HG03457 (cell line): Measurements from ENCODE around the gene PCBP3.
"Not testable (repeated sequence)": the region's sequence is repeated elsewhere in the genome, so short reads cannot be mapped to it uniquely, and the experiment has no call there.

Experiments used
- ATAC-seq: cut with Tn5 transposase; IDR thresholded peaks from one replicate; pipeline ENCODE4 v1.9.1; 2021; ENCODE audit warnings: moderate number of reproducible peaks; ENCODE audit not compliant: unreplicated experiment

PCBP3 gene

GRCh38 chr21:45939521-45940045, 296.1 kb downstream of the PCBP3 start:
- ATAC-seq: no peak

GRCh38 chr21:45940091-45940490, 296.6 kb downstream of the PCBP3 start:
- ATAC-seq: no peak

- ATAC-seq: no peak
These were observed 297.3 kb downstream of the PCBP3 start for GRCh38 chr21:45940621-45941337.

- no peak for ATAC-seq
These were observed 297.8 kb downstream of the PCBP3 start for GRCh38 chr21:45941338-45941710.

- ATAC-seq: no peak
These were observed 298.4 kb downstream of the PCBP3 start for GRCh38 chr21:45941717-45942546.

DNA sequence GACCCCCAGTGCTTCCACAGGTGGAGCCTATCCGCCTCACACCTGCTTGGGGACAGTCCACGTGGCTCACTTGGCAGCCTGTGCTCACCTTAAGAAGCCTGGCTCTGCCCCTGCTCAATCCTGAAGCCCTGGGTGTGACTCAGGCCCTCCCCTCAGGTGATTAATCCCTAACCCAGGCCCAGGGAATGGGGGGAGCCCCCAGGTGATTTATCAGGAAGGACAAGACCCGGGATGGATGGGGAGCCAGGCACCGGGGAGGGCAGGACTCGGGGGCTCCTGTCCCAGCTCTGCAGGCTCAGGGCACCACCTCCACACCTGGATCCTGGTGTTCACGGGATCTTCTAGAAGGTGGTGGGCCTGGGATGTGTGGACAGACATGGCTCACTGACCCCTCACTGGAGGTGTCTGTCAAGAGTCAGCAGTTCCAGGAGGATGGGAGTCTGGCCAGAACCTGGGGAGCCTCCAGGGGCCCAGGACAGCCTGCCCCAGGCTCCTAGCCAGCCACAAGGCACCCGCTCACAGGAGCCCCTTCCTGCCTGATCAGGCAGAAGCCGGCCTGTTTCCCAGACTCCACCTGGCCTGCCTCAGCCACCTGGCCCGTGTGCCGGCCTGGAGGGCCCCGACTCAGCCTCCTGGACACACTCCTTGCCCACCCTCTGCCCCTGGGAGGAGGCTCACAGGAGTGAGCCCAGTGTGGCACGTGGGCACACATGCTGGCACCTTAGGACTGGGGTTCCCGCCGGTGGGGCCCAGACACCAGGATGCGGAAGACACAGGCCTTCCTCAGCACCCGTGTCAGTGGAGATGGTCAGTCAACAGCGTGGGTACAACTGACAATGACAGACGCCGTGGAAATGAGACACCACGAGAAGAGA, 299.5 kb downstream of the PCBP3 start:
- ATAC-seq: no peak

DNA sequence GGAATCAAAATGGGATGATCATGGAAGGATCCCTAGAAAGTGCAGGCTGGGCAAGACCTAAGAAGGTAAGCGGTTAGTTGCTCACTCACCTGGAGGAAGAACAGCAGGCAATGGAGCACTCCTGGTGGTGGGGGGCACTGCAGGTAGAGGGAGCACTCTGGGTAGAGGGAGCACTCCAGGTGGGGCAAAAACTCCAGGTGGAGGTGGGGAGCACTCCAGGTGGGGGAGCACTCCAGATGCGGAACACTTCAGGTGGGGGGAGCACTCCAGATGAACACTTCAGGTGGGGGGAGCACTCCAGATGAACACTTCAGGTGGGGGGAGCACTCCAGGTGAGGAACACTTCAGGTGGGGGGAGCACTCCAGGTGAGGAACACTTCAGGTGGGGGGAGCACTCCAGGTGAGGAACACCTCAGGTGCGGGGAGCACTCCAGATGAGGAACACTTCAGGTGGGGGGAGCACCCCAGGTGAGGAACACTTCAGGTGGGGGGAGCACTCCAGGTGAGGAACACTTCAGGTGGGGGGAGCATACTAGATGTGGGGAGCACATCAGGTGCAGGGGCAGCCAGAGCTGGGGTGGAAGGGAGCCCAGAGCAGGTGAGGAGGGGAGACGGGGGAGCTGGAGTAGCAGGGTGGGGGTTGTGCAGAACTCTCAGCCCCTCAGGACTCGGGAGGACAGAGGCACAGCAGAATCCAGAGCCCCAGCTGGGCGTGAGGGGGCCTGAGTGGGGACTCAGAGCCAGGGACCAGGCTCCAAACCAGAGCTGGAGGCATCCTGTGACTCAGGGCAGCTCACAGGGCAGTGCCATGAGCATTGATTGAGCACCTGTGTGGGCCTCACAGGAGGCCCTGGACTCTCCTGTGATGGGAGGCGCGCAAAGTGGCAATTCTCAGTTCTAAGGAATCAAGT, 300.4 kb downstream of the PCBP3 start:
- no peak for ATAC-seq

DNA sequence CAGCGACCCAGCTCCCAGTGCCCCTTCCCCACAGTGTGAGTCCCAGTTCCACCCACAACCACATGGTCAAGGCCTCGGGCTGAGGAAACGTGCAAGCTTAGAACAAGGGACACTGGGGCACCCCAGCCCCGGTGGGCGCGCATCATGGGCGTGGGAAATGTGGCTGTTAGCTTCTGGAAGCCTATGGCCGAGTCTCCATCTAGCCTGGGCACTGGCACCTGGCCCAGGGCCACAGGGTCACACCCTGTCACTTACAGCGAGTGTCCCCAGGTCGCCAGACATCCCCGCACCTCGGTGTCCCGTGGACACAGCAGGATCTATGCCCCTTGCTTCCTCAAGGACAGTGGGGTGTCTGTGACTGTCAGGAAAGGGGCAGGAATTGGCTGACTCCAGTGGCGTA, 301.1 kb downstream of the PCBP3 start:
- no peak for ATAC-seq

DNA sequence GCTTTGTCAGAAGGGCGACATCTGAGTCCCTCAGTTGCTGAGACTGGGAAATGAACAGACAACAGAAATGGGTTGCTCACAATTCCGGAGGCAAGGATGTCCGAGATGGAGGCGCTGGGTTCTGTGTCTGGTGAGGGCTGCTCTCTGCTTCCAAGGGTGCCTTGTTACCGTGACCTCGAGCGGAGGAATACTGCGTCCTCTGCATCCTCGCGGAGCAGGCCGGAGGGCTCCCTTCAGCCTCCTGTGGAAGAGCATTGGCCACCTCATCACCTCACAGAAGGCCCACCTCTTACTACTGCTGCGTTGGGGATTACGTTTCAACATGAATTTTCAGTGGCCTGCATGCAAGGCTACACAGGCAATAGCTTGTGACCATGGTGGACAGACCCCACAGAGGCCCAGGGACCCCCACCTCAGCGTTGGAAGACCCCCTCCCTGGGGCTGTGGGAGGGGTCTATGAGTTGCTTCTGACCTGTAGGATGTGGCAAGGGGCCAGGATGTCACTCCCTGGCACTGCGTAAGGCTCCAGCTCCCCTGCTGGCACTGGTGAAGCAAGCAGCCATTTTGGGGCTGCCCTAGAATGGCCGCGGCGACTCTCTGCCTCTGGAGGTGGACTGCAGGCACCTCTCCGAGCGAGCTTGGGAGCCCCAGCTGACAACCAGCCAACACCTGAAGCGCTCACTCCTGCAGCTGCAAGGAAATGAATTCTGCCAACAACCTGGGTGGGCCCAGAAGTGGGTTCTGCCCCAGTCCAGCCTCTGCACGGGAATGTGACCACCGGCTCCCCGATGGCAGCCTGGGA, 301.7 kb downstream of the PCBP3 start:
- ATAC-seq: no peak

DNA sequence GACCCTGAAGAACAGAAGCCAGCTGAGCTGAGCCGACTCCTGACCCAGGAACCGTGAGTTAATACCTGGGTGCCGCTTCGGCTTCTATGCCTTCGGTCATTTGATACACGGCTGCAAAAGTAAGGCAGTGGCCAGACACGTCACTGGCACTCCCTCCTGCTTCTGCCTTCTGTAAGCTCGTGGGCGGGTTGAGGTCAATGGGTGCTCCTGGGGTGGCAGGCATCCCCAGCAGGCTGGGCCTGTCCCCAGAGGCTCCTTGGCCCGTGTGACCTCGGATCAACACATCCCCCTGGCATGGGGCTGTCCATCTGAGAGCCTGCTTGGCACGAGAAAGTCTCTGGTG, 302.3 kb downstream of the PCBP3 start:
- ATAC-seq: no peak

- ATAC-seq: no peak
These were observed 303.8 kb downstream of the PCBP3 start for GRCh38 chr21:45947296-45947695.

DNA sequence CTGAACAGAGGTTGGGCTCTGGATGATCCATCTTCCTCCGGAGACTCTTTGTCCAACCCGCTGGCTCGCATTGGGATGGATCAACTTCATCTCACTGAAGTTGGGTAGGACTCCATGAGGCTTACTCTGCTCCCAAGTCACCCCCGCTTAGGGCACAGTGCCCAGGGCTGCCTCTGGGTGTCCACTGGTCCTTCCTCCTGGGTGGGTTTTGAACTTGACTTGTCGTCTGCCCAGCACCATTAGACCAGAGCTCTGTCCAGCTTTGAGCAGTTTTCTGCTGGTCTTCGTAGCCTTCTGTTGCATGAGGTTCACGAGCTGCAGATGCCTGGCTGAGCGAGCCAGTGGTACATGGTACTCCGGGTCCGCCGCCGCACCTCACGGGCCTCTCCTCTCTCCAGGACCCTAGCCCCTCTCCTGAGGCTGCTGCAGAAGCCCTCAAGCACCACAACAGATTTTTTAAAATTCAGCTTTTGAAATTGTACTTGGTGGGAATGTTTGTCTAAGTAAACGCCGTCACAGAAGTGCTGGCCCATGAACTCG, 304.3 kb downstream of the PCBP3 start:
- ATAC-seq: no peak

- ATAC-seq: no peak
These were observed 305.1 kb downstream of the PCBP3 start for GRCh38 chr21:45948576-45949141.

GRCh38 chr21:45949928-45950739, 306.6 kb downstream of the PCBP3 start:
- no peak for ATAC-seq

- ATAC-seq: no peak
These were observed 307.4 kb downstream of the PCBP3 start for GRCh38 chr21:45950740-45951515.

DNA sequence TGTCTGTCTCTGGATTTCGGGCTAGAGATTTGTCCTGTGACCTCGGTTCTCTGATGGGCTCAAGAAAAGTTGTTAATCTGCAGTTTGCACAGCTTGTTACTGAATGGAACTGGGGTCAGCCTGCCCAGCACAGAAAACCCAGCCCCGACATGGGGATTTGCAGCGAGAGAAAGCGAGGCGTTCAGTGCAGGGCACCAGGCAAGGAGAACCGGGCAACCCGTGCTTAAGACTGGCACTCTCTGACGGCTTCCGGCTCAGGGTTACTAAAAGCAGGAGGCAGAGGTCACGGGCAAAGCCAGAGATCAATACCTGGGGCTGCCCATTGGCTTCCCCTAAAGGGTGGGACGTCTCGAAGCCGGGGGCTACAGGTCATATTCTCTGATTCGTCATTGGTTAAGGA, 308.2 kb downstream of the PCBP3 start:
- ATAC-seq: no peak

GRCh38 chr21:45952527-45952926, 309.0 kb downstream of the PCBP3 start:
- ATAC-seq: not testable (repeated sequence)
